WERI-Rb-1 (cell line): ENCODE measurements around the gene DEGS1.
"Not testable (repeated sequence)": the region's sequence is repeated elsewhere in the genome, so short reads cannot be mapped to it uniquely, and the experiment has no call there.

ENCODE experiments used
- DNase-seq: peaks from one replicate; pipeline ENCODE4 v3.0.0-alpha.2; 2020
- H3K27ac ChIP-seq: fragments of 250-450 bp; sonication (Bioruptor Pico); 2 replicates; pipeline ENCODE4 v1.5.1; 2020; ENCODE audit warnings: mild to moderate bottlenecking, moderate library complexity
- H3K27me3 ChIP-seq: fragments of 250-450 bp; sonication (Bioruptor Pico); 2 replicates; pipeline ENCODE4 v1.5.1; 2021; ENCODE audit warnings: mild to moderate bottlenecking, low read depth, moderate library complexity; ENCODE audit not compliant: insufficient read depth, severe bottlenecking
- H3K36me3 ChIP-seq: fragments of 250-450 bp; sonication (Bioruptor Pico); 2 replicates; pipeline ENCODE4 v1.5.1; 2020; ENCODE audit warnings: mild to moderate bottlenecking, moderate library complexity
- H3K4me3 ChIP-seq: 2 replicates; pipeline ENCODE4 v1.5.1; 2011; ENCODE audit warnings: low read depth, mild to moderate bottlenecking, control low read depth, low read length
- H3K9me3 ChIP-seq: fragments of 250-450 bp; sonication (Bioruptor Pico); 2 replicates; pipeline ENCODE4 v1.5.1; 2021; ENCODE audit warnings: mild to moderate bottlenecking, moderate library complexity; ENCODE audit not compliant: severe bottlenecking
- TF ChIP-seq, protein P1 (sequence below): IDR thresholded peaks from 2 replicates; pipeline ENCODE4 v1.5.1; 2011; ENCODE audit warnings: low read depth, mild to moderate bottlenecking, control low read depth, inconsistent platforms, low read length

Gene DEGS1

GRCh38 chr1:224199679-224200078, 16.6 kb downstream of the DEGS1 start:
- DNase-seq: no peak
- Histone ChIP-seq H3K4me3 (no peak overlapping the region), H3K27ac (no peak overlapping the region), H3K36me3 (no peaks in the 10 kb centered on the region), H3K27me3 (no peaks in the 10 kb centered on the region), H3K9me3 (no peaks in the 10 kb centered on the region)
- TF ChIP-seq, protein P1, sequence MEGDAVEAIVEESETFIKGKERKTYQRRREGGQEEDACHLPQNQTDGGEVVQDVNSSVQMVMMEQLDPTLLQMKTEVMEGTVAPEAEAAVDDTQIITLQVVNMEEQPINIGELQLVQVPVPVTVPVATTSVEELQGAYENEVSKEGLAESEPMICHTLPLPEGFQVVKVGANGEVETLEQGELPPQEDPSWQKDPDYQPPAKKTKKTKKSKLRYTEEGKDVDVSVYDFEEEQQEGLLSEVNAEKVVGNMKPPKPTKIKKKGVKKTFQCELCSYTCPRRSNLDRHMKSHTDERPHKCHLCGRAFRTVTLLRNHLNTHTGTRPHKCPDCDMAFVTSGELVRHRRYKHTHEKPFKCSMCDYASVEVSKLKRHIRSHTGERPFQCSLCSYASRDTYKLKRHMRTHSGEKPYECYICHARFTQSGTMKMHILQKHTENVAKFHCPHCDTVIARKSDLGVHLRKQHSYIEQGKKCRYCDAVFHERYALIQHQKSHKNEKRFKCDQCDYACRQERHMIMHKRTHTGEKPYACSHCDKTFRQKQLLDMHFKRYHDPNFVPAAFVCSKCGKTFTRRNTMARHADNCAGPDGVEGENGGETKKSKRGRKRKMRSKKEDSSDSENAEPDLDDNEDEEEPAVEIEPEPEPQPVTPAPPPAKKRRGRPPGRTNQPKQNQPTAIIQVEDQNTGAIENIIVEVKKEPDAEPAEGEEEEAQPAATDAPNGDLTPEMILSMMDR: no peak

GRCh38 chr1:224201383-224201782, 18.3 kb downstream of the DEGS1 start:
- TF ChIP-seq, protein P1: no peak
- no peak overlapping the region for H3K27ac ChIP-seq
- DNase-seq: no peak
- no peaks in the 10 kb centered on the region for H3K36me3 ChIP-seq
- no peak overlapping the region for H3K4me3 ChIP-seq
- H3K27me3 ChIP-seq: no peaks in the 10 kb centered on the region
- H3K9me3 ChIP-seq: no peaks in the 10 kb centered on the region

- Histone ChIP-seq H3K9me3 (no peaks in the 10 kb centered on the region), H3K27me3 (no peaks in the 10 kb centered on the region), H3K4me3 (no peak overlapping the region), H3K36me3 (no peaks in the 10 kb centered on the region), H3K27ac (no peak overlapping the region)
- no peak for DNase-seq
- TF ChIP-seq, protein P1: no peak
These were observed 18.8 kb downstream of the DEGS1 start for GRCh38 chr1:224201853-224202252.

GRCh38 chr1:224203243-224204016, 20.4 kb downstream of the DEGS1 start:
- TF ChIP-seq, protein P1: no peak
- no peak overlapping the region for H3K4me3 ChIP-seq
- H3K36me3 ChIP-seq: no peaks in the 10 kb centered on the region
- no peak overlapping the region for H3K27ac ChIP-seq
- H3K9me3 ChIP-seq: no peaks in the 10 kb centered on the region
- H3K27me3 ChIP-seq: no peaks in the 10 kb centered on the region
- DNase-seq: no peak

DNA sequence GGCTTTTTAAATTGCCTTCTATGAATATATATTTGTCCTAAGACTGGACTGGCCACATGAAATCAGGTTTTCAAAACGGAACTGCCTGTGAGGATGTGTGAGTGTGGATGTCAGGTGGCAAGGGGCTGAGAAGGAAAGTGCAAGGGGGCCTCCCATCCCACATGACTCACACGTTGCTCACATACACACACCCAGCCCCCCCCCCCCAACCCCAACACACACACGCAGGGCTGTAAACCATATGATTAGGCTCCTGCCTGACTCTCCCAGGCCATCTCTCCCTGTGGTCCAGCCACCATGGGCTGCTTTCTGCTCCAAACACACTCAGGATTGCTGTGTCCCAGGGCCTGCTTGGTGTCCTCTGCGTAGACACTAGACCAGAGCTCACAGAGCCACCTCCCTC, 22.4 kb downstream of the DEGS1 start:
- TF ChIP-seq, protein P1: no peak
- Histone ChIP-seq H3K9me3 (no peaks in the 10 kb centered on the region), H3K36me3 (no peaks in the 10 kb centered on the region), H3K27me3 (no peaks in the 10 kb centered on the region), H3K27ac (no peak overlapping the region), H3K4me3 (no peak overlapping the region)
- no peak for DNase-seq

GRCh38 chr1:224205931-224206538, 23.0 kb downstream of the DEGS1 start:
- H3K4me3 ChIP-seq, H3K27ac ChIP-seq, DNase-seq, H3K9me3 ChIP-seq, H3K36me3 ChIP-seq, H3K27me3 ChIP-seq: not testable (repeated sequence)
